Caki2 (cell line): ENCODE measurements around the gene GPT2. TPM values are rescaled to one million over a fixed set of nuclear protein-coding genes. Genes with fewer than 3 reads are reported as not detected.
"Not testable (repeated sequence)": the region's sequence is repeated elsewhere in the genome, so short reads cannot be mapped to it uniquely, and the experiment has no call there.

Experiments
- DNase-seq: peaks from one replicate; pipeline ENCODE4 v3.0.0-alpha.2; 2015; ENCODE audit warnings: low read depth
- in situ Hi-C: cut with HindIII; loops from 2 replicates; pipeline ENCODE4 v1.10.0; 2016; ENCODE audit warnings: low sequenced_read_pairs, low pct_unique_long_range_greater_than_20kb, mixed read lengths
- total RNA-seq: library from RNA; depleted of rRNA; stranded (reverse); fragments of >200 nt; shearing (Covaris generic); gene quantifications from 2 replicates; pipeline ENCODE4 v1.2.3, GENCODE V29; 2014; ENCODE audit warnings: low replicate concordance

The GPT2 gene
- total RNA-seq, 1 experiment from 2014 or later: 28.5 TPM

- no peak for DNase-seq
- in situ Hi-C loops: no loop called here
Observed at GRCh38 chr16:46858151-46858550, 26.0 kb upstream of the GPT2 start.

- in situ Hi-C loops: no loop called here
- peak; percentile 91 for DNase-seq
Observed at GRCh38 chr16:46859719-46860152, 24.4 kb upstream of the GPT2 start.

GRCh38 chr16:46862555-46863447, 21.4 kb upstream of the GPT2 start:
- no peak for DNase-seq
- in situ Hi-C loops: no loop called here

GRCh38 chr16:46866286-46866685, 17.9 kb upstream of the GPT2 start:
- in situ Hi-C loops: no loop called here
- DNase-seq: no peak

- not testable (repeated sequence) for DNase-seq
Observed at GRCh38 chr16:46867486-46867885, 16.7 kb upstream of the GPT2 start.

GRCh38 chr16:46868891-46869290, 15.3 kb upstream of the GPT2 start:
- in situ Hi-C loops, DNase-seq: not testable (repeated sequence)

More at GRCh38 chr16:46867486-46867885, 16.7 kb upstream of the GPT2 start:
- in situ Hi-C loops: not testable (repeated sequence)

GRCh38 chr16:46871597-46871996, 12.6 kb upstream of the GPT2 start:
- DNase-seq: no peak
- in situ Hi-C loops: no loop called here

- in situ Hi-C loops: no loop called here
- DNase-seq: no peak
Observed at GRCh38 chr16:46873201-46873600, 11.0 kb upstream of the GPT2 start.

GRCh38 chr16:46875243-46875642, 8.9 kb upstream of the GPT2 start:
- DNase-seq: no peak
- in situ Hi-C loops: no loop called here

GRCh38 chr16:46882304-46882939, 1.7 kb upstream of the GPT2 start:
- DNase-seq: no peak
- in situ Hi-C loops: no loop called here

GRCh38 chr16:46882940-46883307, 1.2 kb upstream of the GPT2 start:
- in situ Hi-C loops: no loop called here

GRCh38 chr16:46883353-46883689, 841 bp upstream of the GPT2 start:
- no peak for DNase-seq
- in situ Hi-C loops: no loop called here

More at GRCh38 chr16:46882940-46883307, 1.2 kb upstream of the GPT2 start:
- no peak for DNase-seq

- in situ Hi-C loops: no loop called here
- peak; percentile 6 for DNase-seq
Observed at GRCh38 chr16:46884513-46885293, 541 bp downstream of the GPT2 start.

- no peak for DNase-seq
- in situ Hi-C loops: no loop called here
Observed at GRCh38 chr16:46885960-46886763, 2.0 kb downstream of the GPT2 start.

- in situ Hi-C loops: no loop called here
- no peak for DNase-seq
Observed at GRCh38 chr16:46886764-46887523, 2.8 kb downstream of the GPT2 start.

- no peak for DNase-seq
- in situ Hi-C loops: no loop called here
Observed at GRCh38 chr16:46887524-46887854, 3.3 kb downstream of the GPT2 start.

GRCh38 chr16:46889245-46889941, 5.2 kb downstream of the GPT2 start:
- in situ Hi-C loops: no loop called here
- no peak for DNase-seq
